ENCODE results near the gene KLF5. TPM values are rescaled to one million over a fixed set of nuclear protein-coding genes. Genes with fewer than 3 reads are reported as not detected.
"Not testable (repeated sequence)": the region's sequence is repeated elsewhere in the genome, so short reads cannot be mapped to it uniquely, and the experiment has no call there.

The KLF5 gene
- total RNA-seq, 2 experiments from 2014 or later = 1.3 to 1.9 TPM

DNA sequence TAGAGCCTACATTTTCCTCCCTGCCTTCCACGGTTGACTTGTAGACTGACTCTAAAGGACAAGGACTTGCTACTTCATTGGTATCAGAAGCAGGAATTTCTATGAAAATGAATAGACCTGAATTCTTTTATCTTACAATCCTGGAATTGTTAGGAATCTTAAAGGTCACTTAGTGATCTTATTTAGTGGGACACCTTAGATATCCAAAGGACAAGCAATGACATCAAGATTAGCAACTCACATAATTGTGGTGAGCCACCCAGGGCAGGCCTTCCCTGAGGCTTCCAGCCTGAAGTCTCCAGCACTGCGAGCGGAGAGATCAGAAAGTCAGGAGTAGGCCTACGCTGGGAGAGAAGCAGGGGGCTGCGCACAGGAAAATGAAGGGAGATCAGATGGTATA lies 37.8 kb downstream of the KLF5 start:
- H3K27me3 Mint-ChIP-seq (ENCODE audit: low read depth) = no peaks in the 10 kb centered on the region
- no peak overlapping the region for H3K4me3 Mint-ChIP-seq
- no peak for DNase-seq
- intact Hi-C loops (cut with micrococcal nuclease) = no loop called here
- no peak overlapping the region for H3K27ac Mint-ChIP-seq
- H3K36me3 Mint-ChIP-seq (ENCODE audit: low read depth) = no peaks in the 10 kb centered on the region
- H3K9me3 Mint-ChIP-seq = no peaks in the 10 kb centered on the region
- H3K4me1 Mint-ChIP-seq (ENCODE audit: low read depth) = no peaks in the 10 kb centered on the region
- CTCF ChIA-PET = no interaction called here

DNA sequence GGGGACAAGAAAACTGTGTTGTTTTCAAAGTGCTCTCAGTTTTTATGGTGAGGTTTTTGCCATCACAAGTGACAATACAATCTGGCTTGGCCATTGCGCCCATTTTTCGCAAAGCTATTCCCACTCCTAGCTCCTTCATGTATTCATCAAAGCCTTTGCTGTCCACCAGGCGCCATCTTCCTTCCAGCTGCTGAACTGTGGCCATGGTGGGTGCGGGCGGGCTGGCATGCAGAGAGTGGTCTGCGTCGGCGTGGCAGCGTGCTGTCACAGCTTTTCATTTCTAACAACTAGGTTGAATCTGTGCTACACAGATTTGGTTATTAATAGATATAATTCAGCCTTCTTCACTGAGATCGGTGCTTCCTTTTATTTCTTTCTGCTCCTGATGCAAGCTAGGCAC lies 42.0 kb downstream of the KLF5 start:
- H3K4me3 Mint-ChIP-seq; intact Hi-C loops (cut with micrococcal nuclease); H3K4me1 Mint-ChIP-seq (ENCODE audit: low read depth); H3K27me3 Mint-ChIP-seq (ENCODE audit: low read depth); H3K36me3 Mint-ChIP-seq (ENCODE audit: low read depth); DNase-seq; H3K27ac Mint-ChIP-seq; H3K9me3 Mint-ChIP-seq; CTCF ChIA-PET: not testable (repeated sequence)

DNA sequence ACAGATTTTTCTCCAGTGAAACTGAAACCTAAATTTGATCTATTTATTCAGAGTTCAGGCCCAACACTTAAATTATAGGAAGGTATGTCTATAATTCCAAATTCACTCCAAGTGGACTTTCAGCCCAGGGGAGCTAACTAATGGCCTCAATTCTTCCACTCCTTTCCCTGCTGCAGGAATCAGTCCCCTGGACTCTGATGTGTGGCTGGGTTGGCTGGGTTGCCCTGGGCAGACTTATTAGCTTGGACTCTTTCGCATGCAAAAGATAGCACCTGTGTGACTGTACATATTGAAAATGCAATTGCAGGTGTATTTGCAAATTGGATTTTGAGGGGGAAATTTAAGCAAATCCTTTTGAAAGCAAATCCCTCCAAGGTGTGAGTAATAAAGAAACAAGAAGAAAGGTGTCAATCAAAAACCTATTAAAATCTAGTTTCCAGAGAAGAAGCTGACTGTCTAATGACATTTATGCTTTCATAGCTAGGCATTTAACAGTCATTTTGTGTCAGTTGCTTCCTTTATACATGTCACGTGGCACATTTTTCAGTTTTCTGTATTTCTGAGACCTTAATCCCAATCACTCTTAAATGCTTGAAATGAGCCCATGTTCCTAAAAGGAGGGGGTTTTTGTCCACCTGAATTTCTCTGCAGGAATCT lies 42.7 kb downstream of the KLF5 start:
- no peak for DNase-seq
- Mint-ChIP-seq H3K36me3 (ENCODE audit: low read depth) (no peaks in the 10 kb centered on the region), H3K27ac (no peak overlapping the region), H3K4me1 (ENCODE audit: low read depth) (no peaks in the 10 kb centered on the region), H3K27me3 (ENCODE audit: low read depth) (peaks cover 1% of the 10 kb centered on the region), H3K9me3 (no peaks in the 10 kb centered on the region), H3K4me3 (no peak overlapping the region)
- intact Hi-C loops (cut with micrococcal nuclease) = no loop called here
- CTCF ChIA-PET = no interaction called here

DNA sequence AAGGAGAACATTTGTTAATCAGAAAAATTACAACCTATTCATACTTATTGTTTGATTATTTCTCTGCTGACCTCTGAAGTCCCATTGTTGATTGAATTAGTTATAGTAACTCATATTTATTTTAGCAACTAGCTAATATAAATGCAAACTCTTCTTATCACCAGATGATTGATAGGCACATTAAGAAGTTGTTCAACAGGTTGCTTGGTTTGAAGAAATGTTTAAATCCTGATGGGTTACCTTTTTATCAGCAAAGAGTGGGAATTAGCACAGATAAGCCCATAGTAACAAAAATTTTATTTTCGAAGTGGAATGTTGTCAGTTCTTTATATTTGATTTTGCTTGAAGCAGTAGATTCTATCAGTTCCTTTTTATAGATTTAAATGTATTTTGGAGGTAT lies 44.4 kb downstream of the KLF5 start:
- CTCF ChIA-PET = no interaction called here
- no peak overlapping the region for H3K27ac Mint-ChIP-seq
- no peaks in the 10 kb centered on the region for H3K36me3 Mint-ChIP-seq (ENCODE audit: low read depth)
- intact Hi-C loops (cut with micrococcal nuclease) = no loop called here
- no peak overlapping the region for H3K4me3 Mint-ChIP-seq
- H3K4me1 Mint-ChIP-seq (ENCODE audit: low read depth) = no peaks in the 10 kb centered on the region
- no peak for DNase-seq
- no peaks in the 10 kb centered on the region for H3K9me3 Mint-ChIP-seq
- peaks cover 3% of the 10 kb centered on the region for H3K27me3 Mint-ChIP-seq (ENCODE audit: low read depth)

DNA sequence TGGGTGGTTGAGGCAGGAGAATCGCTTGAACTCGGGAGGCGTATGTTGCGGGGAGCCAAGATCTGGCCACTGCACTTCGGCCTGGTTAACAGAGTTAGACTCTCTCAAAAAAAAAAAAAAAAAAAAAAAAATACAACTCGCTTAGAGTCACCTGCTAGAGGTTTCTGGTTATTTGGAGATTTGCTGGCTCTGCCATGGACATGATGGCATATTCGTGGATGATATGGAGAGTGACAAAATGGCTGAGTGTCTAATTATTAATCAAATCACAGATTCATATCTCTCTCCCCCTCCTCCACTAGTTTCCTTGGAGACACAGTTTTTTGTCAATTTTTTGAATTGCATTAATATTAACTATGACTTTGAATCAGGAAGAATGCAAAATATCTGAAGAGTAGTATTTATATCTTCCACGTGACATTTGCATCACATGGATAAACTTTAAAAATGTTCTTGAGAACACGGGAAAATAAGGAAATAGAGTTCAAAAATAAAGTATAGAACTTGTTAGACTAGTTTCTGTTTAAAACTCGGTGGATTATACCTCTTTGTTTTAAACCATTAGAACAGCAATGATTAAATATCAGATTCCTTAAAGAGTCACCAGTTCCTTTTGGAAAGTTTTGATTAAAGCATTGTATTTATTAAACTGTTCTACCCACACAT lies 47.8 kb downstream of the KLF5 start:
- intact Hi-C loops (cut with micrococcal nuclease) = no loop called here

DNA sequence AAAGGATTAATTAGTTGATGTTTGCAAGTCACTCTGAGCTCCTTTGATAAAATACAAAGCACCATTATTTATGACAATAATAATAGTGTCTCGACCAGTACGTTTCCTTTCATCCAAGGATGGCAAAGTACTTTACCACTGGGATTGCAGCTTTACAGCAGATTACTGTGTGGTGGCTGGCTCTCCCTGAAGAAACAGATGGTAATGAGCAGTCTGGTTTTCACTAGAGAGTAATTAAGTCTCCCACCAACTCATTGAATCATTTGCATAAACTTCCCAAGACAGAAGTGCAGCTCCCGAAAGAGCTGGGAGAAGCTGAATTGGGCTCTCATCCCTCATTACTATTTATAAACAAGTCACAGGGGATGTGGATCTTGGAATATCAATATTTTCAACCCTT lies 48.7 kb downstream of the KLF5 start:
- peaks cover 3% of the 10 kb centered on the region for H3K27me3 Mint-ChIP-seq (ENCODE audit: low read depth)
- CTCF ChIA-PET = no interaction called here

More for the DNA sequence above, 47.8 kb downstream of the KLF5 start:
- H3K27ac Mint-ChIP-seq = no peak overlapping the region
- CTCF ChIA-PET = no interaction called here
- H3K9me3 Mint-ChIP-seq = no peaks in the 10 kb centered on the region
- peaks cover 3% of the 10 kb centered on the region for H3K27me3 Mint-ChIP-seq (ENCODE audit: low read depth)
- DNase-seq = no peak
- H3K4me1 Mint-ChIP-seq (ENCODE audit: low read depth) = no peaks in the 10 kb centered on the region
- no peaks in the 10 kb centered on the region for H3K36me3 Mint-ChIP-seq (ENCODE audit: low read depth)
- no peak overlapping the region for H3K4me3 Mint-ChIP-seq

DNA sequence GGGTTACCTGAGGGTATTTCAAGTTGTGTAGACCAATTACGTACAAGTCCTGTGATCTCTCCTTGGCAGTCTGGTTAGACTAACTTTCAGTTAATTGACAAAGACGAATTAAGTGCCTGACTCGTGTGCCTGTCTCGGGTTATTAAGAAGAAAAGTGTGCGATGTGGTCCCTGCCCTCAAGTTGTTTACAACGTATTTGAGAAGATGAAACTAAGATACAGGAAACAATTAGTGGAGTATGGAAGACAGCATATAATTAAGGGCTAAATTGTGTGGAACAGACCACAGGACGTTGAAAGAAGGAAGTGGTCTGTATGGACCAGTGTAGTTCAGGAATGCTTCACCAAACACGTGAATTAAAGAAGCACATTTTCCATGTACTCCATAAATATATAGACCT lies 49.2 kb downstream of the KLF5 start:
- Mint-ChIP-seq H3K27ac (no peak overlapping the region), H3K4me3 (no peak overlapping the region), H3K36me3 (ENCODE audit: low read depth) (no peaks in the 10 kb centered on the region), H3K9me3 (no peaks in the 10 kb centered on the region), H3K27me3 (ENCODE audit: low read depth) (peaks cover 3% of the 10 kb centered on the region), H3K4me1 (ENCODE audit: low read depth) (no peaks in the 10 kb centered on the region)
- DNase-seq = no peak
- CTCF ChIA-PET = no interaction called here
- intact Hi-C loops (cut with micrococcal nuclease) = no loop called here

More for the DNA sequence above, 48.7 kb downstream of the KLF5 start:
- Mint-ChIP-seq H3K9me3 (no peaks in the 10 kb centered on the region), H3K4me1 (ENCODE audit: low read depth) (no peaks in the 10 kb centered on the region), H3K27ac (no peak overlapping the region), H3K4me3 (no peak overlapping the region), H3K36me3 (ENCODE audit: low read depth) (no peaks in the 10 kb centered on the region)
- no peak for DNase-seq
- intact Hi-C loops (cut with micrococcal nuclease) = no loop called here

DNA sequence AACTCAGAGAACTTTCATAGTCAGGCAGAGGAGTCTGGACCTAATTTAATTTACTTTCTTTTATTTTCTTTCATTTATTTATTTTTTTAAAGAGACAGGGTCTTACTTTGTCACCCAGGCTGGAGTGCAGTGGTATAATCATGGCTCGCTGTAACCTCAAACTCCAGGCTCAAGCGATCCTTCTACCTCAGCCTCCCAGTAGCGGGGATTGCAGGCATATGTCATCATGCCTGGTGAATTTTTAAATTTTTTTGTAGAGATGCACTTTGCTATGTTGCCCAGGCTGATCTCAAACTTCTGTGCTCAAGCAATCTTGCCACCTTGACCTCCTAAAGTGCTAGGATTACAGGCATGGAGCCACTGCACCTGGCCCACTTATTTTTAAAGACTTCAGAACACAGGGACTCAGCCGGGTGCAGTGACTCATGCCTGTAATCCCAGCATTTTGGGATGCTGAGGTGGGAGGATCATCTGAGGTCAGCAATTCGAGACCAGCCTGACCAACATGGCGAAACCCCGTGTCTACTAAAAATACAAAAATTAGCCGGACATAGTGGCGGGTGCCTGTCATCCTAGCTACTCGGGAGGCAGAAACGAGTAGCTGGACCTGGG lies 50.6 kb downstream of the KLF5 start:
- CTCF ChIA-PET = no interaction called here
- H3K9me3 Mint-ChIP-seq = no peaks in the 10 kb centered on the region
- no peak for DNase-seq
- peaks cover 2% of the 10 kb centered on the region for H3K27me3 Mint-ChIP-seq (ENCODE audit: low read depth)
- intact Hi-C loops (cut with micrococcal nuclease) = no loop called here
- H3K4me3 Mint-ChIP-seq = no peak overlapping the region
- no peaks in the 10 kb centered on the region for H3K36me3 Mint-ChIP-seq (ENCODE audit: low read depth)
- H3K27ac Mint-ChIP-seq = no peak overlapping the region
- no peaks in the 10 kb centered on the region for H3K4me1 Mint-ChIP-seq (ENCODE audit: low read depth)

DNA sequence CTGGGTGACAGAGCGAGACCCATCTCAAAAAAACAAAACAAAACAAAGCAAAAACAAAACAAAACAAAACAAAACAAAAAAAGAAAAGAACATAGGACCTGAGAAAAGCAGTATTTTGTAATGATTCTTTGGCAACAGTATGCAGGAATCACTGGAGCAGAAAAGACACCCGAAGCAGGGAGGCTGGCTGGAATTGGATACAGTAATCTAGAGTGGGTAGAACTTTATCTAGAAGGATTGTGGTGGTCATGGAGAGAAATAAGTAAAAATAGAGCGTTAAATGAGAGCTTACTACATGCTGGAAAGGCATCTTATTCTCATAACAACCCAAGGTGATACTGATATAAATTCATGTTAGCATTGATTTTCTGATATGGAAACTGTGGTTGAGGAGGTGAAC lies 51.2 kb downstream of the KLF5 start:
- Mint-ChIP-seq H3K27ac (no peak overlapping the region), H3K27me3 (ENCODE audit: low read depth) (peaks cover 2% of the 10 kb centered on the region), H3K4me1 (ENCODE audit: low read depth) (no peaks in the 10 kb centered on the region), H3K4me3 (no peak overlapping the region), H3K9me3 (no peaks in the 10 kb centered on the region), H3K36me3 (ENCODE audit: low read depth) (no peaks in the 10 kb centered on the region)
- DNase-seq = no peak
- intact Hi-C loops (cut with micrococcal nuclease) = no loop called here
- CTCF ChIA-PET = no interaction called here

DNA sequence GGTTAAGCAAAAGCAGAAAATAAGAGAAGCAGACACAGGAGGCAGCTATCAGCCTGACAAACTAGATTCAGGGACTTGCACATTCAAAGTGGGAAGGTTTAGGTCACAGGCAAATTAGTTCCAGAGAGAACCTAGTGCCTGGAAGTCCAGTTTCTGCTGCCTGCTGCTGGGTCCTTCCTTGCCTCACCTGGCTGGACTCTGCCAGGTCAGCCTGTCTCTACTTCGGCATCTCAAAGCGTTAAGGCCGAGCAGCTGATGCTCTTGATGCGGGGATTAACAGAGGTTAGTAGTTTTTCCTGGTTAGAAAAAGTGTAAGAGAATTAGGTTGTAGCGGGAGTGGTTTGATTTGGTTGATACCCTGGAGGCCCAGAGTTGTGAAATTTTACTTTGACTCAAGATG lies 52.0 kb downstream of the KLF5 start:
- peaks cover 2% of the 10 kb centered on the region for H3K27me3 Mint-ChIP-seq (ENCODE audit: low read depth)
- no peak overlapping the region for H3K27ac Mint-ChIP-seq
- H3K4me1 Mint-ChIP-seq (ENCODE audit: low read depth) = no peaks in the 10 kb centered on the region
- no peak for DNase-seq
- intact Hi-C loops (cut with micrococcal nuclease) = no loop called here
- no peaks in the 10 kb centered on the region for H3K9me3 Mint-ChIP-seq
- CTCF ChIA-PET = no interaction called here
- no peaks in the 10 kb centered on the region for H3K36me3 Mint-ChIP-seq (ENCODE audit: low read depth)
- H3K4me3 Mint-ChIP-seq = no peak overlapping the region

DNA sequence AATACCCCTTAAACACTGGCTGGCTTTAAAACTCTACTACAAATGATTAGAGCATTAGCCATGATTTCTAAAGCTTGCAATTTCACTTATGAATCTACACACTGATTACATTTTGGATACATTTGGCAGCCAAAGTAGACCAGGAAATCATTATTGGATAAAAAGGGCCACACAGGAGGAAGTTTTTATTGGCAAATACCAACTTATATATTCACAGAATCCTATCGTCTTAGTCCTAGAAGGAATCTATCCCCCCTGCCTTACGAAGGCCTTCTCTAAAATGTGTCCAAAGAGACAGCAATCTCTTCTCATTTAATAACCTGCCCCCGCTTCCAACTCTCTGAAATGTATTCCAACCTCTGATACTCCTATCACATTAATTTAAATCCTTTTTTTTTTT lies 52.5 kb downstream of the KLF5 start:
- intact Hi-C loops (cut with micrococcal nuclease) = no loop called here
- H3K9me3 Mint-ChIP-seq = no peaks in the 10 kb centered on the region
- CTCF ChIA-PET = no interaction called here
- H3K27me3 Mint-ChIP-seq (ENCODE audit: low read depth) = peaks cover 2% of the 10 kb centered on the region
- no peaks in the 10 kb centered on the region for H3K4me1 Mint-ChIP-seq (ENCODE audit: low read depth)
- H3K4me3 Mint-ChIP-seq = no peak overlapping the region
- H3K36me3 Mint-ChIP-seq (ENCODE audit: low read depth) = no peaks in the 10 kb centered on the region
- no peak overlapping the region for H3K27ac Mint-ChIP-seq
- no peak for DNase-seq

DNA sequence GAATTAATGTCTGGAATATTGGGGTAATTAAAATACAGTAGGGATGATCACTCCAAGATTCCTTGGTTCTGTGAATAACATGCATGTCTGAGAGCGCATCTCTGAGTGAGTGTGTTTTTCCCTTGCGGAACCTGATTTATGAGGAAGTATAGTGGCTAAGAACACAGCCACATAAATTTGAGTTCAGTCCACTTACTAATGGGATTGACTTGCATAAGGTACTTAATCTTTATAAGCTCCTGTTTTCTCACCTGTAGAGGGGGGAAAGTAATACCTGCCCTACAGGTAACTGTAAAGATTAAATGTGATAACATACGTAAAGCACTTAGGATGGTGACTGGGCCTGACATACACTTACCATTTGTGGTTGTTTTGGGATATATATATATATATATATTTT lies 60.8 kb downstream of the KLF5 start:
- intact Hi-C loops (cut with micrococcal nuclease) = no loop called here
- H3K9me3 Mint-ChIP-seq = no peaks in the 10 kb centered on the region
- H3K36me3 Mint-ChIP-seq (ENCODE audit: low read depth) = no peaks in the 10 kb centered on the region
- no peaks in the 10 kb centered on the region for H3K27me3 Mint-ChIP-seq (ENCODE audit: low read depth)
- DNase-seq = no peak
- no peaks in the 10 kb centered on the region for H3K4me1 Mint-ChIP-seq (ENCODE audit: low read depth)
- H3K4me3 Mint-ChIP-seq = no peak overlapping the region
- CTCF ChIA-PET = no interaction called here
- no peak overlapping the region for H3K27ac Mint-ChIP-seq

Data from activated naive CD4-positive, alpha-beta T cell treated with anti-CD3 and anti-CD28 coated beads for 36 hours (primary cell).